C4-2B (cell line): ENCODE results near the gene MCOLN1.

ENCODE experiments used
- ZFX ChIP-seq: fragments of 450-650 bp; IDR thresholded peaks from 2 replicates; pipeline ENCODE4 v1.6.1; 2017
- TF ChIP-seq, protein P1 (sequence below): fragments of 450-650 bp; conservative IDR thresholded peaks from 2 replicates; pipeline ENCODE4 v1.5.1; 2017; ENCODE audit warnings: mild to moderate bottlenecking

DNA sequence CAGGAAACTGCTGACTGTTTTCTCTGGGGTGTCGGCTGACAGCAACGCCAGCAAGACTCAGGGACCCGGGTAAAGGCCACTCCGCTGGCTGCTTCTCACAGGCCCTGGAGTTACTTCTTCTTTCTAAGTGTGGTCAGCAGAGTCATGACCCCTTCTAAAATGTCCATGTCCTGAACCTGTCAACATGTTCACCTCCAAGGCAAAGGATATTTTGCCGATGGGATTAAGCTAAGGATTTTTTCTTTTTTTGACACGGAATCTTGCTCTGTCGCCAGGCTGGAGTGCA lies 41.5 kb upstream of the MCOLN1 start:
- TF ChIP-seq, protein P1, sequence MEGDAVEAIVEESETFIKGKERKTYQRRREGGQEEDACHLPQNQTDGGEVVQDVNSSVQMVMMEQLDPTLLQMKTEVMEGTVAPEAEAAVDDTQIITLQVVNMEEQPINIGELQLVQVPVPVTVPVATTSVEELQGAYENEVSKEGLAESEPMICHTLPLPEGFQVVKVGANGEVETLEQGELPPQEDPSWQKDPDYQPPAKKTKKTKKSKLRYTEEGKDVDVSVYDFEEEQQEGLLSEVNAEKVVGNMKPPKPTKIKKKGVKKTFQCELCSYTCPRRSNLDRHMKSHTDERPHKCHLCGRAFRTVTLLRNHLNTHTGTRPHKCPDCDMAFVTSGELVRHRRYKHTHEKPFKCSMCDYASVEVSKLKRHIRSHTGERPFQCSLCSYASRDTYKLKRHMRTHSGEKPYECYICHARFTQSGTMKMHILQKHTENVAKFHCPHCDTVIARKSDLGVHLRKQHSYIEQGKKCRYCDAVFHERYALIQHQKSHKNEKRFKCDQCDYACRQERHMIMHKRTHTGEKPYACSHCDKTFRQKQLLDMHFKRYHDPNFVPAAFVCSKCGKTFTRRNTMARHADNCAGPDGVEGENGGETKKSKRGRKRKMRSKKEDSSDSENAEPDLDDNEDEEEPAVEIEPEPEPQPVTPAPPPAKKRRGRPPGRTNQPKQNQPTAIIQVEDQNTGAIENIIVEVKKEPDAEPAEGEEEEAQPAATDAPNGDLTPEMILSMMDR = no peak
- TF ChIP-seq ZFX = no peak
